BJ (cell line): ENCODE measurements around the gene CASP6. TPM values are rescaled to one million over a fixed set of nuclear protein-coding genes. Genes with fewer than 3 reads are reported as not detected.
A peak's percentile ranks its signal among the peaks of the same experiment; 100 is the strongest.

ENCODE experiments used
- CTCF ChIA-PET: fragments of 350-600 bp; formaldehyde crosslinking; extraction: SDS; loops from one replicate; lab custom pipeline; 2021; ENCODE audit warnings: antibody characterized with exemption, inconsistent platforms; lab: Yijun Ruan, JAX
- POLR2A ChIA-PET: fragments of 300-600 bp; sonication (Branson Sonifier 250); formaldehyde crosslinking; extraction: SDS; loops from one replicate; lab custom pipeline; 2021; ENCODE audit warnings: antibody characterized with exemption; lab: Charles Lee
- DNase-seq: peaks from one replicate; pipeline ENCODE4 v3.0.0-alpha.2; 2011; ENCODE audit warnings: low read depth
- H3K27me3 ChIP-seq: 2 replicates; pipeline ENCODE4 v1.6.0; 2011; ENCODE audit warnings: low read length; ENCODE audit not compliant: control insufficient read depth, insufficient read depth
- H3K36me3 ChIP-seq: 2 replicates; pipeline ENCODE4 v1.5.1; 2011; ENCODE audit warnings: low read length; ENCODE audit not compliant: control insufficient read depth, insufficient read depth
- H3K4me3 ChIP-seq: 2 replicates; pipeline ENCODE4 v1.5.1; 2011; ENCODE audit warnings: low read depth, mild to moderate bottlenecking, control low read depth, low read length
- polyA plus RNA-seq: library from polyadenylated mRNA; depleted of rRNA; stranded (reverse); fragments of >200 nt; gene quantifications from 2 replicates; pipeline ENCODE4 v1.2.3, GENCODE V29; 2011
- TF ChIP-seq, protein P1 (sequence below): IDR thresholded peaks from 2 replicates; pipeline ENCODE4 v1.5.1; 2011; ENCODE audit warnings: low read depth, mild to moderate bottlenecking, control low read depth, inconsistent platforms, low read length, moderate library complexity; ENCODE audit not compliant: insufficient read depth

CASP6 gene
- polyA plus RNA-seq, 1 experiment, result 17.0 TPM

DNA sequence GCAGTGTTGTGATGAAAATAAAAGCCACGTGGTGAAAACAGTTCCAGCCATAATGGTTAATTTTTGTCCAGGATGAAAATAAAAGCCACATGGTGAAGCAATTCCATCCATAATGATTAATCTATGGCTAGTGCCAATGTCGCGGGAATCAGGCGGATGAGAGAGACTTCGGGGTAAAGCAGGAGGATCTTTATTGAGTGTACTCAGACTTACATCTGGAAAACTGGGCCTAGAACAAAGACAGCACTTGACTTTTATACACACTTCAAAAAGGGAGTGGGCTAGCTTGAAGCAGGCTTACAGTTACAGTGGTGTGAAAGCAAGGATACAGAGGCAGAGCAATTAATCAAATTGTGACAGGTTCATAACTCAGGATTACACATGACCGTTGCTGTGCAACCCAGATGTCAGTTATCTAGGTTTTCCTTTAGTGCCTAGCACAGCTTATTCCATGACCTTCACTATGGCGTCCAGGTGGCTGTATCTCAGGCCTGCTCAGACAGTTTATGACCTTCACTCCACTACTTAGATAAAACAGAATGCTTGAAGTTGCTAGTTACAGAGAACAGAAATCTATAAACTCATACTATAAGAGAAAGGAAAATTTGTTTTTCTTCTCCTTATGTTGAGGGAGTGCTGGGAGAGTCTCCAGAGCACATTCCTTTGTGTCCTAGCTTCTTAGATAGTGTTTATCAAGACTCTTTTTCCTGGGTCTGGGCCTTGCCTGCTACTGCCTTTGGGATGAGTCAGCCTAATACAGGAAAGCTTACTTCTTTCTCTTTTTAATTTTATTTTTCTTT lies 32.5 kb upstream of the CASP6 start:
- Histone ChIP-seq H3K36me3 (no peaks in the 10 kb centered on the region), H3K4me3 (no peak overlapping the region), H3K27me3 (no peaks in the 10 kb centered on the region)
- ChIA-PET POLR2A (no interaction called here), CTCF (no interaction called here)
- no peak for DNase-seq
- TF ChIP-seq, protein P1, sequence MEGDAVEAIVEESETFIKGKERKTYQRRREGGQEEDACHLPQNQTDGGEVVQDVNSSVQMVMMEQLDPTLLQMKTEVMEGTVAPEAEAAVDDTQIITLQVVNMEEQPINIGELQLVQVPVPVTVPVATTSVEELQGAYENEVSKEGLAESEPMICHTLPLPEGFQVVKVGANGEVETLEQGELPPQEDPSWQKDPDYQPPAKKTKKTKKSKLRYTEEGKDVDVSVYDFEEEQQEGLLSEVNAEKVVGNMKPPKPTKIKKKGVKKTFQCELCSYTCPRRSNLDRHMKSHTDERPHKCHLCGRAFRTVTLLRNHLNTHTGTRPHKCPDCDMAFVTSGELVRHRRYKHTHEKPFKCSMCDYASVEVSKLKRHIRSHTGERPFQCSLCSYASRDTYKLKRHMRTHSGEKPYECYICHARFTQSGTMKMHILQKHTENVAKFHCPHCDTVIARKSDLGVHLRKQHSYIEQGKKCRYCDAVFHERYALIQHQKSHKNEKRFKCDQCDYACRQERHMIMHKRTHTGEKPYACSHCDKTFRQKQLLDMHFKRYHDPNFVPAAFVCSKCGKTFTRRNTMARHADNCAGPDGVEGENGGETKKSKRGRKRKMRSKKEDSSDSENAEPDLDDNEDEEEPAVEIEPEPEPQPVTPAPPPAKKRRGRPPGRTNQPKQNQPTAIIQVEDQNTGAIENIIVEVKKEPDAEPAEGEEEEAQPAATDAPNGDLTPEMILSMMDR, result no peak

DNA sequence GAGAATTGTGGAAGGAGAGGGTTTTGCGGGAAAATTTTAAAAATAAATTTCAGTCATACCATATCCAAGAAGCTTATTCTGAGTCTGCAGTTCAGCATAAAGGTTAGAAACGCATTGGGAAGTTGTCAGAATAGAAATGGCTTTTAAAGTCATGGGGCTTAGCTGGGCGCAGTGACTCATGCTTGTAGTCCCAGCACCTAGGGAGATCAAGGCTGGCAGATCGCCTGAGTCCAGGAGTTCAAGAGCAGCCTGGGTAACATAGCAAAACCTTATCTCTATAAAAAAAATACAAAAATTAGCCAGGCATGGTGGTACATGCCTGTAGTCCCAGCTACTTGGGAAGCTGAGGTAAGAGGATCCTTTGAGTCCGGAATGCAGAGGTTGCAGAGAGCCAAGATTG lies 30.5 kb upstream of the CASP6 start:
- POLR2A ChIA-PET, result no interaction called here
- Histone ChIP-seq H3K27me3 (no peaks in the 10 kb centered on the region), H3K36me3 (no peaks in the 10 kb centered on the region), H3K4me3 (no peak overlapping the region)
- no peak for DNase-seq
- TF ChIP-seq, protein P1, result no peak
- CTCF ChIA-PET, result no interaction called here

DNA sequence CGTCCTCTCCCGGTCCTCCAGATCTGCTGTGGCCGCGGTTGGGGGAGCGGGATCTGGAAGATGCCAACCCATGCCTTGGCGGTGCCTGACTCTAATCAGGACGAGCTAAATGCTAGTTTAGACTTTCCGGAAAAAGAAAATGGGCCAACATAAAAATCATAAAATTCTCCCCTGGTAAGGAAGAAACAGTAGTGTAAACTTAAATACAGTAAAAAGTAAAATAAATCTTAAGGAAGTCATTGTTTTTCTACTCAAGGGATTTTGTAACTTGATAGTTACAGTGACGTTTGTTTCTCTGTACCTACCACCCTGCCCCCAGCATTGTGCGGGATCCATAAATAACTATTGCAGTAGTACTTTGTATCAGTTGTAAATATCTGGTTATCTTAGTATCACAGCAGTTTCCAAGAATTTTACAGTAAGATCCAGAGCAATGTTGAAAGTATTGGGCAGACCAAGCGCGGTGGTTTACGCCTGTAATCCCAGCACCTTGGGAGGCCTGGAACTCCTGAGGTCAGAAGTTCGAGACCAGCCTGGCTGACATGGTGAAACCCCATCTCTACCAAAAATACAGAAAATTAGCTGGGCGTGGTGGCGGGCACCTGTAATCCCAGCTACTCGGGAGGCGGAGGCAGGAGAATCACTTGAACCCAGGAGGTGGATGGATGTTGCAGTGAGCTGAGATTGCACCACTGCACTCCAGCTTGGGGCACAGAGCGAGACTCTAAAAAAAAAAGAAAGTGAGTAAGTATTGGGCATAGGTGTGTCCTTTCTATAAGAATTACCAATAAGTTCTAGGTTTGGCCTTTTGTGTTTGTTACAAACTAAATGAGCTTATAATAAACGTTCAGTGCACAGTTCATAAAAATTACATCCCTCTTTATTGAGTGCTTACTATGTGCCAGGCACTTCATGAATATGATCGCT lies 27.6 kb upstream of the CASP6 start:
- Histone ChIP-seq H3K4me3 (peak overlapping the region; percentile 79), H3K36me3 (no peaks in the 10 kb centered on the region), H3K27me3 (no peaks in the 10 kb centered on the region)
- ChIA-PET CTCF (interaction anchor here (0.7 to 1.3 kb wide), 3 partner anchors 12 to 27 kb away, joined by 3 to 4 read pairs (median 3); partner anchors contain the start of gene CASP6), POLR2A (no interaction called here)
- DNase-seq, result no peak
- TF ChIP-seq, protein P1, result peak; percentile 6; the same call in 1 of the 2 replicates

DNA sequence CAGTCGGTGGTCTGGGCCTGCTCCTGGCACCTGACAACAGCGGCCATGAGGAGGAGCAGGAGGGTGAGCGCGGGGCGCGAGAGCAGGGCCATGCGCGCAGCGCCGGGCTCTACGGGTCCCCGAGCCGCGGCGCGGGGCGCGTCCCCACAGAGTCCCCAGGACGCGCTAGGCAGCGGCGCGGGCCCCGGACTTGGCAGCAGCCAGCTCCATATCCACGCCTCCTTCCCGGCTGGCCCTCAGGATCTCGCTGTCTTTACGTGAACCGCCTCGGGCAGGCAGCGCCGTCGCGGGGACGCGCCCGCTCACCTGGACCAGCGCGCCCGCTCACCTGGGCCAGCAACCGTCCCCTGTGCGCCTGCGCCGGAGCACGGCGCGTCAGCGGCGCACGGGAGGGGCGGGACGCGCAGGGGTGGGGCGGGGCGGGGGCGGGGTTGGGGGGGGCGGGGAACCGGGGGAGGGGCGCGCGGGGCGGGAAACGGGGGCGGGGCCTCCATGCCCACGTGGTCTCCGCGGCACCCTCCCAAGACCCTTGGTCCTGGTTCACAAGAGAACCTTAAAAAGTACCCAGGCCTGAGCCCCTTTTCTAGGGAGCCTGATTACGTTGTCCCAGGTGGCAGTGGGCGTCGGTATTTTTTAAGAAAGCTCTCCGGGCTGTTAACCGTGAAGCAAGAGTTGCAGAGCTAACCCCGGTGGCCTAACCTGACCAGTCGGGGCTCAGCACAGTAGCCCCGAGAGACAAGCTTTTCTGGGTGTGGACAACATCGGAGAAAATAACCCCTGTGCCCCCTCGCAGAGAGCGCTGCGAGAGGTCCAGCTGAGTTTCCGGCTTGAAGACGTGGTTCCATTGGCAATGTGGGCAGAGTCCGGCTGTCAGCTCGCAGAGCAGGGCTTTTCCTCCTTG lies 26.7 kb upstream of the CASP6 start, which contains the start of gene PLA2G12A:
TSS of gene PLA2G12A (minus strand) at position 353 of the 901 bp plus-strand sequence. CDS start at position 92, 261 bp downstream.
- TF ChIP-seq, protein P1, result no peak
- peak; percentile 9 for DNase-seq
- POLR2A ChIA-PET, result no interaction called here
- Histone ChIP-seq H3K36me3 (no peaks in the 10 kb centered on the region), H3K27me3 (no peaks in the 10 kb centered on the region), H3K4me3 (peak within 1 kb of the TSS; percentile 79)
- CTCF ChIA-PET, result interaction anchor here (0.8 to 1.5 kb wide), 4 partner anchors 9 to 27 kb away, joined by 3 to 4 read pairs (median 3); partner anchors contain the start of gene CASP6
